ENCODE results near the gene GJA3.

Gene GJA3

DNA sequence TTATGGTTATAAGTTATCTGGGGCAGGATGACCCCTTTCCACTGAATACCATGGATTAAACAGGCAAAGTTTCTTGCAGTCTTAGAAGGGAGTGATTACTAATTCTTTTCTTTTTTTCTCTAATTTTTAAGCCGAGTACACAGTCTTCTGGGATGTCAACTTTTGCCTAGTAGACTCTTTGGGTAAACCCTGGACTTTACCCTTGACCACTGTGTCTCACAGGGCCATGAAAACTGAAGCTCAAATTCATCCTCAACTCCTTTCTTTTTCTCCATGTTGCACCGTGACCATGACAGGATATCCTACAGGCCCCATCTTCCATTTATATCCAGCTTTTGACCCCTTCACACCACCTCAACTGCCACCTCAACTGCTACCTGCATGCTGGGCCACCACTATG, 51.8 kb downstream of the GJA3 start:
- Histone ChIP-seq H3K4me3 (ENCODE audit: low read depth, low read length, poor library complexity, severe bottlenecking) (no peak overlapping the region), H3K4me2 (ENCODE audit: low read length) (no peak overlapping the region), H2AFZ (ENCODE audit: low read length) (no peak overlapping the region)

DNA sequence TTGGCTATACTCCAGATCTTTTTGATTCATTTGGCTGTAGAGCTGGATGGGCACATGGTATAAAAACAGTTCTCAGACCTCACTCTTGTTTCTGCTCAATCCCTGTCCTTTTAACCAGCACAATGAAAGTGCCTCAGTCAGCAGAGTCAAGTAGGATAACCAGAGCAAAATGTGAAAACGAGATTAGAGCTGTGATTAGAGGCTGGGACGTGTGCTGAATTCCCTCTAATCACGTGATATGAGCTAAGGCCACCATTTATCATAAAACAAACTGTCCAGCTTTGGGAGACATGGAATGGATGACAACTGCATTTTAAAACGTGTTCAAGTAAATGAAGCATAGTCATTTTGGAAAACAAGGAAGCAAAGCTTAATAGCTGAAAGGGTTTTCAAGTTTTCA, 54.1 kb downstream of the GJA3 start:
- Histone ChIP-seq H3K27me3 (ENCODE audit: insufficient read depth, low read length) (no peaks in the 10 kb centered on the region), H3K4me3 (ENCODE audit: low read depth, low read length, poor library complexity, severe bottlenecking) (no peak overlapping the region), H3F3A (ENCODE audit: insufficient read depth, low read length) (no peaks in the 10 kb centered on the region), H3K27ac (ENCODE audit: low read depth, low read length, poor library complexity, severe bottlenecking) (no peak overlapping the region), H3K36me3 (ENCODE audit: insufficient read depth, low read length) (no peaks in the 10 kb centered on the region), H3K79me2 (ENCODE audit: insufficient read depth, low read length) (no peaks in the 10 kb centered on the region), H3K9me3 (ENCODE audit: low read length) (no peaks in the 10 kb centered on the region), H3K9ac (ENCODE audit: low read length) (no peak overlapping the region), H4K20me1 (ENCODE audit: insufficient read depth, low read length) (no peaks in the 10 kb centered on the region), H3K4me2 (ENCODE audit: low read length) (no peak overlapping the region), H3K9me2 (ENCODE audit: low read depth, low read length) (no peaks in the 10 kb centered on the region), H2AFZ (ENCODE audit: low read length) (no peak overlapping the region), H3K4me1 (ENCODE audit: insufficient read depth, low read length, severe bottlenecking) (no peaks in the 10 kb centered on the region)
- no peak for TF ChIP-seq EZH2 (IDR thresholded peaks at IDR 0.05; ENCODE audit: borderline replicate concordance, low read length)
- TF ChIP-seq, protein P1, sequence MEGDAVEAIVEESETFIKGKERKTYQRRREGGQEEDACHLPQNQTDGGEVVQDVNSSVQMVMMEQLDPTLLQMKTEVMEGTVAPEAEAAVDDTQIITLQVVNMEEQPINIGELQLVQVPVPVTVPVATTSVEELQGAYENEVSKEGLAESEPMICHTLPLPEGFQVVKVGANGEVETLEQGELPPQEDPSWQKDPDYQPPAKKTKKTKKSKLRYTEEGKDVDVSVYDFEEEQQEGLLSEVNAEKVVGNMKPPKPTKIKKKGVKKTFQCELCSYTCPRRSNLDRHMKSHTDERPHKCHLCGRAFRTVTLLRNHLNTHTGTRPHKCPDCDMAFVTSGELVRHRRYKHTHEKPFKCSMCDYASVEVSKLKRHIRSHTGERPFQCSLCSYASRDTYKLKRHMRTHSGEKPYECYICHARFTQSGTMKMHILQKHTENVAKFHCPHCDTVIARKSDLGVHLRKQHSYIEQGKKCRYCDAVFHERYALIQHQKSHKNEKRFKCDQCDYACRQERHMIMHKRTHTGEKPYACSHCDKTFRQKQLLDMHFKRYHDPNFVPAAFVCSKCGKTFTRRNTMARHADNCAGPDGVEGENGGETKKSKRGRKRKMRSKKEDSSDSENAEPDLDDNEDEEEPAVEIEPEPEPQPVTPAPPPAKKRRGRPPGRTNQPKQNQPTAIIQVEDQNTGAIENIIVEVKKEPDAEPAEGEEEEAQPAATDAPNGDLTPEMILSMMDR (IDR thresholded peaks at IDR 0.05; ENCODE audit: low read length) = no peak

More for the DNA sequence above, 51.8 kb downstream of the GJA3 start:
- TF ChIP-seq, protein P1 (IDR thresholded peaks at IDR 0.05; ENCODE audit: low read length) = no peak
- TF ChIP-seq EZH2 (IDR thresholded peaks at IDR 0.05; ENCODE audit: borderline replicate concordance, low read length) = no peak
- H3K9me3 ChIP-seq (ENCODE audit: low read length) = no peaks in the 10 kb centered on the region
- no peaks in the 10 kb centered on the region for H3K27me3 ChIP-seq (ENCODE audit: insufficient read depth, low read length)
- H3K79me2 ChIP-seq (ENCODE audit: insufficient read depth, low read length) = no peaks in the 10 kb centered on the region
- H3K9me2 ChIP-seq (ENCODE audit: low read depth, low read length) = no peaks in the 10 kb centered on the region
- no peaks in the 10 kb centered on the region for H3F3A ChIP-seq (ENCODE audit: insufficient read depth, low read length)
- no peaks in the 10 kb centered on the region for H3K36me3 ChIP-seq (ENCODE audit: insufficient read depth, low read length)
- no peaks in the 10 kb centered on the region for H3K4me1 ChIP-seq (ENCODE audit: insufficient read depth, low read length, severe bottlenecking)
- H3K27ac ChIP-seq (ENCODE audit: low read depth, low read length, poor library complexity, severe bottlenecking) = no peak overlapping the region
- no peaks in the 10 kb centered on the region for H4K20me1 ChIP-seq (ENCODE audit: insufficient read depth, low read length)
- H3K9ac ChIP-seq (ENCODE audit: low read length) = no peak overlapping the region

DNA sequence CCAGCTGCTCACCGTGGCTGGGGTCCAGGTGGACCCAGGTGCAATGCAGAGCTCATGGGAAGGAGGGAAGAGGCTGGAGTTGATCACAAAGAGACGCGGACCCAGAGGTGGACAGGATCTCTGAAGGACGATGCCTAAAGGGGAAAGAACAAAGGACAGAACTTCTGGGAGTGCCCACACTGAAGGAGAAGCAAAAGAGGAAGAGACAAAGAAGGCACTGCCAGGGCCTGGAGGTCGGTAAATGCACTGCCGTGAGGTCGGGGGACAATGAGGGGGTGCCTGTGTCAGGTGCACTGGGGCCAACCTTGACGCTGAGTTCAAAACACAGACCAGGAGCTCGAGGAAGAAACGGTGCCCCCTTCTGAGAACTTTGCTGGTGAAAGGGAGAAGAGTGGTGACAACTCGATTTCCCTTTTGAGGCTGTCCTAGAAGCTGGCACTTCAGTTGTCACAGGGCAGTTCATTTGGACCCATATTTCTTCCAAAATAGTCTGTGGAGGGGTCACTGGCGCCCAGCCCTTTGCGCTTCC, 55.6 kb downstream of the GJA3 start:
- no peak overlapping the region for H3K4me2 ChIP-seq (ENCODE audit: low read length)
- no peaks in the 10 kb centered on the region for H3K4me1 ChIP-seq (ENCODE audit: insufficient read depth, low read length, severe bottlenecking)
- H3F3A ChIP-seq (ENCODE audit: insufficient read depth, low read length) = no peaks in the 10 kb centered on the region
- H3K36me3 ChIP-seq (ENCODE audit: insufficient read depth, low read length) = no peaks in the 10 kb centered on the region
- no peaks in the 10 kb centered on the region for H3K9me3 ChIP-seq (ENCODE audit: low read length)
- H3K79me2 ChIP-seq (ENCODE audit: insufficient read depth, low read length) = no peaks in the 10 kb centered on the region
- H3K9me2 ChIP-seq (ENCODE audit: low read depth, low read length) = no peaks in the 10 kb centered on the region
- no peaks in the 10 kb centered on the region for H3K27me3 ChIP-seq (ENCODE audit: insufficient read depth, low read length)
- TF ChIP-seq, protein P1 (IDR thresholded peaks at IDR 0.05; ENCODE audit: low read length) = no peak
- TF ChIP-seq EZH2 (IDR thresholded peaks at IDR 0.05; ENCODE audit: borderline replicate concordance, low read length) = no peak
- no peaks in the 10 kb centered on the region for H4K20me1 ChIP-seq (ENCODE audit: insufficient read depth, low read length)
- H3K4me3 ChIP-seq (ENCODE audit: low read depth, low read length, poor library complexity, severe bottlenecking) = no peak overlapping the region
- no peak overlapping the region for H2AFZ ChIP-seq (ENCODE audit: low read length)
- H3K27ac ChIP-seq (ENCODE audit: low read depth, low read length, poor library complexity, severe bottlenecking) = no peak overlapping the region
- no peak overlapping the region for H3K9ac ChIP-seq (ENCODE audit: low read length)

All from OCI-LY1 (cell line).